ENCODE data around the gene CALM3.

DNA sequence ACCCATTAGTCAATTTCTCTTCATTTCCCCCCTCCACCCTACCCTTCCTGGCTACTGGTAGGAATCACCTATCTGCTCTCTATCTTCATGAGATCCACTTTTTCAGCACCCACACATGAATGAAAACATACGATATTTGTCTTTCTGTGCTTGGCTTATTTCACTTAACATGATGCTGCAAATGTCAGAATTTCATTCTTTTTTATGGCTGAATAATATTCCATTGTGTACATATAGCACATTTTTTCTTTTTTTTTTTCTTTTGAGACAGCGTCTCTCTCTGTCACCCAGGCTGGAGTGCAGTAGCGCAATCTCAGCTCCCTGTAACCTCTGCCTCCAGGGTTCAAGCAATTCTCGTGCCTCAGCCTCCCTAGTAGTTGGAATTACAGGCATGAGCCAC is 9.9 kb upstream of the CALM3 start:
- TF ChIP-seq, protein P1, sequence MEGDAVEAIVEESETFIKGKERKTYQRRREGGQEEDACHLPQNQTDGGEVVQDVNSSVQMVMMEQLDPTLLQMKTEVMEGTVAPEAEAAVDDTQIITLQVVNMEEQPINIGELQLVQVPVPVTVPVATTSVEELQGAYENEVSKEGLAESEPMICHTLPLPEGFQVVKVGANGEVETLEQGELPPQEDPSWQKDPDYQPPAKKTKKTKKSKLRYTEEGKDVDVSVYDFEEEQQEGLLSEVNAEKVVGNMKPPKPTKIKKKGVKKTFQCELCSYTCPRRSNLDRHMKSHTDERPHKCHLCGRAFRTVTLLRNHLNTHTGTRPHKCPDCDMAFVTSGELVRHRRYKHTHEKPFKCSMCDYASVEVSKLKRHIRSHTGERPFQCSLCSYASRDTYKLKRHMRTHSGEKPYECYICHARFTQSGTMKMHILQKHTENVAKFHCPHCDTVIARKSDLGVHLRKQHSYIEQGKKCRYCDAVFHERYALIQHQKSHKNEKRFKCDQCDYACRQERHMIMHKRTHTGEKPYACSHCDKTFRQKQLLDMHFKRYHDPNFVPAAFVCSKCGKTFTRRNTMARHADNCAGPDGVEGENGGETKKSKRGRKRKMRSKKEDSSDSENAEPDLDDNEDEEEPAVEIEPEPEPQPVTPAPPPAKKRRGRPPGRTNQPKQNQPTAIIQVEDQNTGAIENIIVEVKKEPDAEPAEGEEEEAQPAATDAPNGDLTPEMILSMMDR (IDR thresholded peaks at IDR 0.05; ENCODE audit: poor library complexity): no peak
- TF ChIP-seq EZH2 (IDR thresholded peaks at IDR 0.05; ENCODE audit: borderline replicate concordance) (no peak), EZH2phosphoT487 (IDR thresholded peaks at IDR 0.05; ENCODE audit: low read depth, severe bottlenecking, unreplicated experiment) (no peak)
